ENCODE data around the gene ZNF768.
"Not testable (repeated sequence)": the region's sequence is repeated elsewhere in the genome, so short reads cannot be mapped to it uniquely, and the experiment has no call there.

Gene ZNF768

GRCh38 chr16:30503403-30504296, 22.7 kb downstream of the ZNF768 start:
- DNase-seq: no peak

- DNase-seq: no peak
Measured at GRCh38 chr16:30499284-30499683, 27.1 kb downstream of the ZNF768 start.

- no peak for DNase-seq
Measured at GRCh38 chr16:30494709-30495108, 31.7 kb downstream of the ZNF768 start.

- DNase-seq: no peak
Measured at GRCh38 chr16:30493941-30494488, 32.4 kb downstream of the ZNF768 start.

GRCh38 chr16:30491744-30492308, 34.5 kb downstream of the ZNF768 start:
- DNase-seq: no peak

GRCh38 chr16:30491229-30491628, 35.1 kb downstream of the ZNF768 start:
- no peak for DNase-seq

- DNase-seq: no peak
Measured at GRCh38 chr16:30490210-30490609, 36.2 kb downstream of the ZNF768 start.

GRCh38 chr16:30488764-30489605, 37.4 kb downstream of the ZNF768 start:
- DNase-seq: no peak

GRCh38 chr16:30485818-30486436, 40.4 kb downstream of the ZNF768 start:
- DNase-seq: no peak

GRCh38 chr16:30484887-30485286, 41.5 kb downstream of the ZNF768 start:
- DNase-seq: no peak

- no peak for DNase-seq
Measured at GRCh38 chr16:30482366-30482765, 44.0 kb downstream of the ZNF768 start.

GRCh38 chr16:30481381-30481780, 45.0 kb downstream of the ZNF768 start:
- DNase-seq: no peak

GRCh38 chr16:30478766-30479478, 47.4 kb downstream of the ZNF768 start:
- no peak for DNase-seq

- DNase-seq: not testable (repeated sequence)
Measured at GRCh38 chr16:30477773-30478172, 48.6 kb downstream of the ZNF768 start.

- DNase-seq: no peak
Measured at GRCh38 chr16:30476991-30477390, 49.4 kb downstream of the ZNF768 start.

- DNase-seq: no peak
Measured at GRCh38 chr16:30474684-30475083, 51.7 kb downstream of the ZNF768 start.

- no peak for DNase-seq
Measured at GRCh38 chr16:30474074-30474452, 52.3 kb downstream of the ZNF768 start.
